Fibroblast of peridontal ligament (primary cell): Measurements from ENCODE around the gene TAF15.

Experiments used
- DNase-seq: peaks from one replicate; pipeline ENCODE4 v3.0.0-alpha.2; 2010; ENCODE audit errors: extremely low read depth

TAF15 gene

GRCh38 chr17:35808962-35809854, at the start of gene TAF15:
TAF15 (plus strand) TSS chr17:35809484; CDS start chr17:35809570, 86 bp downstream.
- peak; percentile 98 for DNase-seq

DNA sequence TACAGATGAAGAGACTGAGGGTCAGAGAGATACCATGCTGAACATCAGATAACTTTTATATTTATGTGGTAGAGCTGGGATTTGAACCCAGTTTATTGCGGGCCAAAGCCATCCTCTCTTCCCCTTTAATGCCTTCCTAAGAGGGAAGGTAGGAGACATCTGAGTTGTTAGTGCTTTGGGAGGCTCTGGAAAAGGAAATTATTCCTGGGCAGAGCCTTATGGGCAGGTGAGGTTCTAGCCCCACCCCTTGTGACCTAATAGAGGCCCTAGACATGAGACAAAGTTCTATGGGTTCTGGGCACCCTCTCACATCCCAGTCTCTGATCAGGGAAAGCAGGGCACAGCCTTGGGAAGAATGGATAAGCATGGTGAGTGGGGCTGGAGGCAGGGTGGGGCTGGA, 48.7 kb upstream of the TAF15 start, which contains the start of gene C17orf50:
Gene C17orf50 (plus strand): TSS at position 301 of the 400 bp plus-strand sequence. CDS start 55 bp downstream, at position 356.
- DNase-seq, result no peak

DNA sequence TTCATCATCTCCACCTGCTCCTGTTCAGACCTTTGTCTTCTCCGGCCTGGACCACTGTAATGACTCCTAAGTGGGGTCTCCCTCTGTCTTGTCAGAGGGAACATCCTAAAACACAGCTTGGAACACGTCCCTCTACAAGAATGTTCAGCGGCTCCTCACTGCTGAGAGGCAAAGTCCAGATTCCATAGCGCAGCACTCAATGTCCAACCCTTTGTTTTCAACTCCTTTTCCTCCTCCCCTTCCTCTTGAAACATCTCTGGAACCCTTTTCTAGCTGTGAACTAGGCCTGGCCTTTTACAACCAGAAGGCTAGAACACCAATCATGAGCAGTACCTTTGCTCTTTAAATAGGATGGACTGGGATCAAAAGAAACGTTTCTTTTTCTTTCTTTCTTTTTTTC, 47.7 kb upstream of the TAF15 start:
- DNase-seq, result no peak

DNA sequence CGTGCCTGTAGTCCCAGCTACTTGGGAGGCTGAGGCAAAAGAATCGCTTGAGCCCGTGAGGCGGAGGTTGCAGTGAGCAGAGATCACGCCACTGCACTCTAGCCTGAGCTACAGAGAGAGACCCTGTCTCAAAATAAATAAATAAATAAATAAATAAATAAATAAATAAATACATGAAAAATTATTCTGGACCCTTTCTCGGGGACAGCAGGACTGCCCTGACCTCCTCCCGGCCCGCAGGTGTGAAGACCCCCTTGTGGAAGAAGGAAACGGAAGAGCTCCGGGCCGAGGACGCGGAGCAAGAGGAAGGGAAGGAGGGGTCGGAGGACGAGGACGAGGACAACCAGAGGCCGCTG, 45.5 kb upstream of the TAF15 start:
- no peak for DNase-seq

DNA sequence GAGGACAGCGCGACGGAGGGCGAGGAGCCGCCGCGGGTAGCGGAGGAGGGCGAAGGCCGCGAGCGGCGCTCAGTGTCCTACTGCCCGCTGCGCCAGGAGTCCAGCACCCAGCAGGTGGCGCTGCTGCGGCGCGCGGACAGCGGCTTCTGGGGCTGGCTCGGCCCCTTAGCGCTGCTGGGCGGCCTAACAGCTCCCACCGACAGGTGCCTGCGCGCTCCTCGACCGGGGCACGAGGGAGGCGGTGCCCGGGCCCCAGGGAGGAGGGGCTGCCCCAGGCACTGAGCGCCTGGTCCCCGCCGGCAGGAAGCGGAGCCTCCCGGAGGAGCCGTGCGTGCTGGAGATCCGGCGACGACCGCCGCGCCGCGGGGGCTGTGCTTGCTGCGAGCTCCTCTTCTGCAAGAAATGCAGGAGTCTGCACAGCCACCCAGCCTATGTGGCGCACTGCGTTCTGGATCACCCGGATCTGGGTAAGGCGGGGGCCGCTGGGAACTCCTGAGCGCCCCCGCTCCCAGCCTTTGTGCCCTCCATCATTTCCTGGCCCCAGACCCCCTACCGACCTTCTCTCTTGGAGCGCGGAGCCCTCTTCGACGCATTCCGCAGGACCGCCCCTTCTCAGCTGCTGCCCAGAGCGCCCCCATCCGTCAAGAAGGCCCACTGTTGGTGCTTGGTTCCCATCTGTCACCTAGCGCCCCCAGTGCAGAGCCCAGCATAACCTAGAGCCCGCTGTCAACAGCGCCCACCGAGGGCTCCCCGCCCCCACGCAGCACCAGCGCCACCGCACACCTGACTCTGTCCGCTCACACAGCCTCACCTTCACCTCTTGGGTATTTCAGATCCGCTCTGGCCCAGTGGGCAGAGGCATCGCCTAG, 44.9 kb upstream of the TAF15 start:
- peak; percentile 66 for DNase-seq

DNA sequence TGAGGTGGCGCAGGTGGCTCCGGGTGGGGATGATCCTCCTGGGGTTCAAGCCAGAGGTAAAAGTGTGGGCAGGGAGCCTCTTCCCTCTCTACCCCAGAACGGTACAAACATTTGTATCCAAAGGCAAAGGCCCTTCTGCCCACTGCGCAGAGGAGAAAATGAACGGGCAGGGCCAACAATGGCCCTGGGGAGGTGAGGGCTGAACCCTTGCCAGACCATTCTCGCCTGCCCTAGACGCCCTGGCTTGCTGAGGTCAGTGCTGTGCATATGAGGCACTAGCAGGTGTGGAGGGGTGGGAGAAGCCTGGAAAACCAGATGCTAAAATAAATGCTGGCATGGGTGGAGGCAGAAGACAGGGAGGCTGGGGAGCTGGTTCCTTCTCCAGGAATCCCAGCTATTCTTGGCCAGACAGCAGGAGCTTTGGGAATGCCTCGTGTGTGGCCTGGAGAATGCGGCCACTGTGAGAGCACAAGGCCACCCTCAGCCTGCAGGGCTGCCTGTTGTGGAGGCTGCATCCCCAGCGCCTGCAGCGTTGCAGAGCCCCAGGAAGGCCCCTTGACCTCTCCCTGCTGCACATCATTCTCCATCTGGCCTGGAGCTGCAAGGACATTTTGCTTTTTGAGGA, 44.1 kb upstream of the TAF15 start:
- DNase-seq, result no peak

DNA sequence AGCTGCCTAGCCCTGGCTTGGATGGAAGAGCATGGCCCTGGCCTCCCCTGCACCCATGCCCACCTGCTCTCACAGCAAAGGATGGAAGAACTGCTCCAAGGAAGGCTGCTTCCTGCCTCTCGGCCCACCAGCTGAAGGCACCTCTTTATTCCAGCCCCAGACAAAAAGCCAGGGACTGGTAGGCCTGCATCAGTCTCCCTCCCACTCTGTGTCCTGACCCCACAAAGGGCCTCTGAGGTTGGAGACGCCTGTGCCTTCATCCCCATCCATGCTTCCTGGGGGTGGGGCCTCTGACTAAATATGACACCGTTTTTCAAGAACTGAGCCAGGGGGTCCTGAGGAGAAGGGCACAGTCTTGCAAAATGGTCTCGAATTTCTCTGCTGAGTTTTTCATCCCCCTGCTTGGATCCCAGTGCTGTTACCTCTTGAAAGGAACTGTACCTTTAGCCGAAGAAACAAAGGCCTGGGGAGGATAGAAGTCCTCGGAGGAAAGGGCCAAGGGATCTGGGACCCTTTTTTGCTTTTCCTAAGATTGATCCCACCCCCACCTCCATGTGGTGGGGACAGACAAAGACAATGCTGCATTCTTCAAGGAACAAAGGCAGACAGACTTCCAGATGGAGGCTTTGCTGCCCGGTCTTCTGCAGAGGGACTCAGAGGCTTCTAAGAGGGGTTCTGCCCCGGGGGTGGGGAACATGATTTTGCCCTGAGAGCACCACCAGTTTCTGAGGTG, 43.4 kb upstream of the TAF15 start:
- no peak for DNase-seq

- no peak for DNase-seq
Measured at GRCh38 chr17:35766489-35766877, 42.8 kb upstream of the TAF15 start.

GRCh38 chr17:35766903-35767510, 42.3 kb upstream of the TAF15 start:
- peak; percentile 68 for DNase-seq

- DNase-seq, result no peak
Measured at GRCh38 chr17:35768797-35769196, 40.5 kb upstream of the TAF15 start.

DNA sequence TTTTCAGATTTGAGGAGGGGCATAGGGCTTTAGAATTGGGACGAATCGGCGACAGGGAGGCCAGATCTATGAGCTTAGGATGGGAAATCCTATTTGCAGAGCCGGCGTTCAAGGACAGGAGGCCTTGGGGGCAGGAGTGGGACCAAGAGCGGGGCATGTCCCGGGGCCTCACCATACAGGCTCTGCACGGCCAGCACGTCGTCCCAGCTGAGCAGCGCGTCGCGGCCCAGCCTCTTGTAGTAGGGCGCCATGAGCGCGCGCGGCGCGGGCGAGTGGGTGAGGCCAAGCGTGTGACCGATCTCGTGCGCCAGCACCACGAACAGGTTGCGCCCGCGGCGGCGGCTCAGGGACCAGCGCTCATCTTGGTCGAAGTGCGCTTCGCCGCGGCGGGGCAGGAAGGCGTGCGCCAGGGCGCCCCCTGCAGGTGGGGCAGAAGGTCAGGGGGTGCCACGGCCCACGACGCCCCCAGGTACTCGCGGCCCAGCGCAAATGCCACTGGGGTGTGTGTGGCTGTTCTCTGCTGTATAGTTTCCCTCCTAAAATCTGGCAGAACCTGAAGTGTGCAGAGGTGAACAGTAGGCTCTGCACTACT, 39.3 kb upstream of the TAF15 start:
- DNase-seq, result no peak

GRCh38 chr17:35773129-35773528, 36.2 kb upstream of the TAF15 start:
- no peak for DNase-seq

DNA sequence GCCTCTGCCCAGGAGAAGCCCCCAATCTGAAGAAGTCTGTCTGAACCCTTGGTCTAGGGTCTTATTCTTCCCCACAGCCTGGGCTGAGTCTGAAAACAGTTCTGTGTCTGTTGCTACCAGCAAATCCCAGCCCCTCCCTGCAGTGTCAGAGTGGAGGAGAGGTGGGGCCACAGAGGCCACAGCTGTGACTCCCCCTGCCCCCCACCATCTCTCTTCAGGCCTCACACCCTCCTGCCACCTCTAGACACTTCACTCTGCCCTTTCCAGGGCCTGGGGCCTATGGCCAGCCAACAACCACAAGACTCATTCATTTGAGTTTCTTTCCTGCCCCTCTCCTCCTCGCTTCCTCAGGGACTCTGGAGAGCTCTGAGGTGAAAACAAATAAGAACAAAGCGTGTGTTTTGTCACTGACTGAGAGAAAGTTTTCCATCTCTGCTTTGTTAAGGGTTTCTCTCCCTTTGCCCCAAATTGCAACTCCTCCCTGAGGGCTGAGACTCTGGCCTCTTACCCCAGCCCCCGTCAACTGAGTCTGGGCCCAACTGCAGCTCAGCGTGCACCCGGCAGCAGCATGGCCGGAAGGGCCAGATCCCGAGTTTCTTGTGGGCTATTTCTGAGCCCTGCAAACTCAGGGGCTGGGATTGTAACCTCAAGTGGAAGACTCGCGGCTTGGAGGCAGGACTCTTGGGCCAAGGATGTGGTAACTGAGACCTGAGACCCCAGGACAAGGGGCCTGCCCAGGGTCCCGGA, 35.4 kb upstream of the TAF15 start:
- no peak for DNase-seq

DNA sequence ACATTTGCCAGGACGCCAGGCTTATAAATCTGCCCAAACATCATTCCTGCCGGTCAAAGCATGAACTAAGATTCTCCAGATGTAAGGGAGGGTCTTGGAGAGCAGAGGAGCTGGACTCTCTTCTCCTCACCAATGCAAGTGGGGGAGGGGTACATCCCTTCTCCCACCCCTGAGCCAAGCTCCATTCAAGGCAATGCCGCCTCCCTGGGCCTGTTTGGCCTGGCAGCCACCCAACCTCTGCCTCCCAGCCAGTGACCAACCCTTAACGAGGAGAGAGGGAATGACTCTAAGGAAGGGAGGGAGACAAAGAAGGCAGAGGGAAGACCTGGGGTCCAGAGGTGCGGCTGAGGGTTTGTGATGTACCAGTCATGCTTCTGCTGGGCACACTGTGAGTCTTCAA, 34.8 kb upstream of the TAF15 start:
- DNase-seq, result peak; percentile 52

DNA sequence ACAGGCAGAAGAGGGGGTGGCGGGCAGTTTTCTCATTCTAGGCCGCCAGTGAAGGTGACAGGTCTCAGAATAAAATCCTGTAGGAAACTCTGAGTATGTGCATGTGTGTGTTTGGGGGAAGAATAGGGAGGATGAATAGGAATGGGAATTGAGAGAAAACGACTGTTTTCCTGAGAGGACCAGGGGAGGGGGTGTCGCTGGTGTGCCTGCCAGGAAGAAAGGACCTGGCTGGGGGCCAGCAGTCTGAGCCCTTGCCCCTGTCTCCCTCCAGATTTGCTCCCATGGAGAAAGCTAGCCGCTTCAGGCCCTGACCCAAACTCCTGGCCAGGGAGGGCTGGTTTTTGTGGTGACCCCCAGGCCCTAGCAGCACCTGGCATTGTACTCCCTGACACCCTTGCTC, 34.2 kb upstream of the TAF15 start:
- DNase-seq, result no peak

DNA sequence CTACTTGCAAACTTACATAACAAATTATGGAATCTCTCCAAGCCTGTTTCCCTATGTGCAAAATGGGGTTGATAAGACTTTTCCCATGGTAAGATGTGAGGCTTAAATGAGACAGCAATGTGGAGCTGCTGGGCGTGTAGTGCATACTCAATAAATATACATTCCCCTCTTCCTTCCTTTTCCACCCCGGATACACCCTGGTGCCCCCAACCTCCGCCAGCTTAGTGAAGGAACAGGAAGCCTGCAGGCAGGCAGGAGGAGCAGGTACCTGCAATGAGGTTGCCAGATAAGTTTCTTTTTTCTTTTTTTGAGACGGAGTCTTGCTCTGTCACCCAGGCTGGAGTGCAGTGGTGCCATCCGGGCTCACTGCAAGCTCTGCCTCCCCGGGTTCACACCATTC, 33.7 kb upstream of the TAF15 start:
- DNase-seq, result no peak

- no peak for DNase-seq
Measured at GRCh38 chr17:35778641-35779196, 30.6 kb upstream of the TAF15 start.

DNA sequence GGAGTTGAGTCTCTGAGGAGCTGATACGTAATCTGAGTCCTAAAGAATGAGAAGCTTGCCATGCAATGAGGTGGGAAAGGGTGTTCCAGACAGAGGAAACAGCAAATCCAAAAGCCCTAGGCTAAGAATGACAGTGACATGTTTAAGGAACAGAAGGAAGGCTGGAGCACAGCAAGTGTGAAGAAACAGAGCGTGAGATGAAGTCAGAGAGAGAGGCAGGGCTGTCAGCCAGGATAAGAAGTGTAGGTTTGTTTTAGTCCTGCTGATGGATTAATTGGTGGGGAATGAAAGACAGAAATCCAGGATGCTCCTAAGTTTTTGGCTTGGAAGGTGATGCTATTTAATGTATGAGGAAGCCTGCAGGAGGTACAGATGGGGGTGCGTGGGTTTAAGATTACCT, 28.3 kb upstream of the TAF15 start:
- peak; percentile 25 for DNase-seq

DNA sequence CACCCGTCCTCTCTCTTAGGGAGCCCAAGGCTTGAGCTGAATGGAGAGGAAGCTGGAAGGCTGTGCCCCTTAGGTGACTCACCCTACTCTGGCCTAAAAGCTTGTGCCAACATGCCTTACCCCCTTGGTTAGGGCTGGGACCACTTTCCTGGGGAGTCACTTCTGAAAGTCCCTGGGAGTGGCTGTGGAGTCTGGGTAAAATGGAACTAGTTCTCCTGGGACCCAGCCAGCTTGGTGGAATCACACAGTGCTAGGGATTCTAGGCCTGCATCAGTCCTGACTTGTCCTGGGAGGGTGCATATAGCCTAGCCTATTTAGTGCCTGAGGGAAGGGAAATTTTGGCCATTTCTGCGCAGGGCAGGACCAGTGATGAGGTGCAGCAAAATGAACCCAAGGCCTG, 24.4 kb upstream of the TAF15 start:
- no peak for DNase-seq

GRCh38 chr17:35786941-35787432, 22.3 kb upstream of the TAF15 start:
- DNase-seq, result peak; percentile 37
